Heart left ventricle (tissue), 16 donors: ENCODE measurements around the gene CLCA4. TPM values are rescaled to one million over a fixed set of nuclear protein-coding genes. Genes with fewer than 3 reads are reported as not detected.

Source experiments
- ATAC-seq, 4 donors: fragments of 200-7000 bp; cut with Tn5 transposase; one replicate each; pipeline ENCODE4 v1.9.1; 2020 to 2022; ENCODE audit warnings: moderate library complexity in 4 of 4, mild to moderate bottlenecking in 3 of 4, moderate number of reproducible peaks in 1 of 4
- DNase-seq, 5 donors: peaks; one replicate each; pipeline ENCODE4 v3.0.0-alpha.2; 2020
- H3K27ac ChIP-seq, 12 donors: fragments of 200-600 bp; sonication (generic) in 4 of 12; one replicate each; pipeline versions ENCODE4 v1.5.0 to v1.8.0; 2016 to 2022; ENCODE audit warnings: mild to moderate bottlenecking in 2 of 12
- H3K27me3 ChIP-seq, 9 donors: fragments of 200-600 bp; sonication (generic) in 2 of 9; one replicate each; pipeline versions ENCODE4 v1.5.1 to v1.8.0; 2016 to 2022; ENCODE audit warnings: mild to moderate bottlenecking in 3 of 9
- H3K36me3 ChIP-seq, 9 donors: fragments of 200-600 bp; sonication (generic) in 2 of 9; one replicate each; pipeline versions ENCODE4 v1.5.0 to v1.8.0; 2018 to 2022; ENCODE audit warnings: mild to moderate bottlenecking in 2 of 9
- H3K4me1 ChIP-seq, 12 donors: fragments of 200-600 bp; sonication (generic) in 4 of 12; one replicate each; pipeline versions ENCODE4 v1.5.0 to v1.8.0; 2016 to 2022; ENCODE audit warnings: mild to moderate bottlenecking in 3 of 12
- H3K4me3 ChIP-seq, 12 donors: fragments of 200-600 bp; sonication (generic) in 4 of 12; one replicate each; pipeline versions ENCODE4 v1.5.0 to v1.8.0; 2017 to 2022; ENCODE audit warnings: mild to moderate bottlenecking in 9 of 12, moderate library complexity in 4 of 12
- H3K9me3 ChIP-seq, 12 donors: fragments of 200-600 bp; sonication (generic) in 4 of 12; one replicate each; pipeline versions ENCODE4 v1.5.0 to v1.8.0; 2016 to 2022; ENCODE audit warnings: mild to moderate bottlenecking in 1 of 12
- POLR2A ChIP-seq, 2 donors: fragments of 450-650 bp; IDR thresholded peaks; one replicate each; pipeline ENCODE4 v1.6.1; 2017; ENCODE audit warnings: antibody characterized with exemption in 2 of 2, mild to moderate bottlenecking in 2 of 2, moderate library complexity in 2 of 2
- WGBS, 4 donors: extraction: QIAGEN DNeasy Blood & Tissue Kit in 2 of 4; methylation state at CpG; one replicate each; pipeline versions ENCODE4 v1.1.5 to v1.1.7; 2013 to 2018; 5-methylcytosine and 5-hydroxymethylcytosine counted together
- intact Hi-C, 10 donors: fragments of 100-400 bp; cut with DNase I; formaldehyde crosslinking; loops; one replicate each; pipeline versions ENCODE4 v1.11.1 to v1.14.2; 2022
- polyA plus RNA-seq, 2 donors: library from polyadenylated mRNA; stranded (reverse); fragments of 200-250 nt; gene quantifications; one replicate each; pipeline ENCODE4 v1.2.3, GENCODE V29; 2013
- total RNA-seq, 9 donors: library from RNA; depleted of rRNA in 2 of 9; stranded (reverse); fragments of >200 nt in 2 of 9; fragmentation: NEBNext Ultra II Directional in 3 of 9; extraction: Animal tissue kit (Norgen Biotek cat#: 25700) in 3 of 9; gene quantifications; one replicate each; pipeline versions ENCODE4 v1.1.0 to v1.2.4, GENCODE V29; 2016 to 2023
- TF ChIP-seq, protein P1 (sequence below), 12 donors: fragments of 200-600 bp; sonication (generic) in 4 of 12; IDR thresholded peaks; one replicate each; pipeline versions ENCODE4 v1.5.0 to v1.8.0; 2018 to 2022; ENCODE audit warnings: antibody characterized with exemption in 12 of 12, mild to moderate bottlenecking in 5 of 12
- donor health status: ischemic (EF 13 %, LVEDD 7.1; RV severe dilation, severe dysfunction).
- donor health status: healthy with polysubstance abuse.
- donor health status: DM: no; HTN: yes; CAD: no.
- donor health status: DM: no; HTN: no; CAD: no.
- donor health status: ischemic (EF 25% LVEDD 6.9; RV normal size, moderate dysfunction).
- donor health status: ischemic (EF 25% LVEDD 5.7; RV mildly dilated, moderate dysfunction).
- donor health status: healthy.
- donor health status: DM: yes; HTN: yes; CAD: no.
- donor health status: ischemic (EF 35%, LVEDD 5.7; RV mildly dilated, moderate dysfunction).
- donor health status: nonischemic (EF 11% LVEDD 7.7; RV severe dilation, severe dysfunction).
- donor health status: DM: yes; HTN: yes; CAD: no.
- donor health status: PGD.
- donor health status: ischemic (EF 29% LVEDD 5.4; RV normal size, mild dysfunction).
- donor health status: nonischemic (EF 23%, LVEDD 6.1; RV moderate dilation, normal function).

CLCA4 gene
- total and polyA plus RNA-seq, 11 donors, result 0.14 to 0.51 TPM; not detected in 9

GRCh38 chr1:86517336-86517735 lies 29.5 kb upstream of the CLCA4 start:
- Histone ChIP-seq H3K4me3 (no peak overlapping the region), H3K27ac (no peak overlapping the region), H3K36me3 (no peaks in the 10 kb centered on the region), H3K4me1 (no peaks in the 10 kb centered on the region), H3K27me3 (peaks cover 0 to 3% (median 0%) of the 10 kb centered on the region in 9 donors), H3K9me3 (no peaks in the 10 kb centered on the region)
- TF ChIP-seq POLR2A (IDR thresholded peaks at IDR 0.05), result no peak
- TF ChIP-seq, protein P1, sequence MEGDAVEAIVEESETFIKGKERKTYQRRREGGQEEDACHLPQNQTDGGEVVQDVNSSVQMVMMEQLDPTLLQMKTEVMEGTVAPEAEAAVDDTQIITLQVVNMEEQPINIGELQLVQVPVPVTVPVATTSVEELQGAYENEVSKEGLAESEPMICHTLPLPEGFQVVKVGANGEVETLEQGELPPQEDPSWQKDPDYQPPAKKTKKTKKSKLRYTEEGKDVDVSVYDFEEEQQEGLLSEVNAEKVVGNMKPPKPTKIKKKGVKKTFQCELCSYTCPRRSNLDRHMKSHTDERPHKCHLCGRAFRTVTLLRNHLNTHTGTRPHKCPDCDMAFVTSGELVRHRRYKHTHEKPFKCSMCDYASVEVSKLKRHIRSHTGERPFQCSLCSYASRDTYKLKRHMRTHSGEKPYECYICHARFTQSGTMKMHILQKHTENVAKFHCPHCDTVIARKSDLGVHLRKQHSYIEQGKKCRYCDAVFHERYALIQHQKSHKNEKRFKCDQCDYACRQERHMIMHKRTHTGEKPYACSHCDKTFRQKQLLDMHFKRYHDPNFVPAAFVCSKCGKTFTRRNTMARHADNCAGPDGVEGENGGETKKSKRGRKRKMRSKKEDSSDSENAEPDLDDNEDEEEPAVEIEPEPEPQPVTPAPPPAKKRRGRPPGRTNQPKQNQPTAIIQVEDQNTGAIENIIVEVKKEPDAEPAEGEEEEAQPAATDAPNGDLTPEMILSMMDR (IDR thresholded peaks at IDR 0.05), result no peak
- ATAC-seq (no peak), DNase-seq (no peak)
- intact Hi-C loops, result no loop called here
- WGBS, 4 donors, result 65 to 85% (median 73%) methylated on average over 1 of the region's 1 CpG

- ATAC-seq (no peak), DNase-seq (no peak)
- intact Hi-C loops, result no loop called here
- no peak overlapping the region for H3K27ac ChIP-seq
- H3K36me3 ChIP-seq, result no peaks in the 10 kb centered on the region
- TF ChIP-seq, protein P1 (IDR thresholded peaks at IDR 0.05), result no peak
- no peak for TF ChIP-seq POLR2A (IDR thresholded peaks at IDR 0.05)
- peaks cover 0 to 5% (median 0%) of the 10 kb centered on the region in 12 donors for H3K9me3 ChIP-seq
- H3K4me3 ChIP-seq, result no peak overlapping the region
- no peaks in the 10 kb centered on the region for H3K4me1 ChIP-seq
- H3K27me3 ChIP-seq, result peaks cover 0 to 3% (median 0%) of the 10 kb centered on the region in 9 donors
- 84 to 91% (median 87%) methylated on average over 4 of the region's 4 CpGs for WGBS, 4 donors
Measured at GRCh38 chr1:86520789-86521521, 25.9 kb upstream of the CLCA4 start.

DNA sequence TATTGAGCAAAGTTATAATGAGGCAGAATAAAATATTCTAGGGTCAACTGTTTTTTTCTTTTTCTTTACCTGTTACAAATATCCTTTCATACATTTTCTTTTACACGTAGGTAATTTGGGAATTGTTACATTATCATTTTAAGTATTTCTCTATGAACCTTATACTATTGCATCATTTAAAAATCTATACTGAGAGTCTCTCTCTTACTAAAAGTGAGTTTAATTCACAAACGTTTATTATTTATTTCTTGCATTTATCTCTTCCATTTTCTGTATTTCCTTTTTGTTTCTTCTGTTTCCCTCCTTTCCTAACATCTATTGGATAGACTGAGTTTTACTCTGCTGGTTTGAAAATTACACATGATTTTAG lies 25.4 kb upstream of the CLCA4 start:
- peaks cover 0 to 5% (median 0%) of the 10 kb centered on the region in 12 donors for H3K9me3 ChIP-seq
- no peaks in the 10 kb centered on the region for H3K4me1 ChIP-seq
- H3K36me3 ChIP-seq, result no peaks in the 10 kb centered on the region
- H3K27me3 ChIP-seq, result peaks cover 0 to 3% (median 0%) of the 10 kb centered on the region in 9 donors
- WGBS, 4 donors, result 68 to 83% (median 71%) methylated on average over 2 of the region's 2 CpGs
- intact Hi-C loops, result no loop called here
- ATAC-seq (no peak), DNase-seq (no peak)
- no peak overlapping the region for H3K4me3 ChIP-seq
- TF ChIP-seq, protein P1 (IDR thresholded peaks at IDR 0.05), result no peak
- TF ChIP-seq POLR2A (IDR thresholded peaks at IDR 0.05), result no peak
- H3K27ac ChIP-seq, result no peak overlapping the region

DNA sequence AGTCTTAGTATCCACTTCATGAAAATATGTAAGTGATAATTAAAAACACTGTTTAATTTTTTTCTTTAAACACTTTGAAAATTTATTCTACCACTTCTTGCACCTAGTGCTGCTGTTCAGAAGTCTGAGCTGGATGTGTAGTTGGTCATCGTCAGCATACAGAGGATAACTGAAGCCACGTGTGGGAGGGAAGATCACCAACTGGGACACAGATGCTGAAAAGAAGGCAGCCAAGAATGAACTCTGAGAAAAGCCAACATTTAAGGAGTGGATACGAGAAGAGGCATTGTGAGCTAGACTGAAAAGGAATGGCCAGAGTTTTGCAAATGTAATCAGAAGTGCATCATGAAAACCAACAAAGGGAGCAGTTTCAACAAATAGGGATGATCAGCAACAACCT lies 24.6 kb upstream of the CLCA4 start:
- no peak for DNase-seq
- WGBS, 4 donors, result 61 to 72% (median 69%) methylated on average over 3 of the region's 3 CpGs
- intact Hi-C loops, result no loop called here

More for the DNA sequence above, 24.6 kb upstream of the CLCA4 start:
- no peak for ATAC-seq
- Histone ChIP-seq H3K4me3 (no peak overlapping the region), H3K9me3 (peaks cover 0 to 5% (median 0%) of the 10 kb centered on the region in 12 donors), H3K27me3 (peaks cover 0 to 3% (median 0%) of the 10 kb centered on the region in 9 donors), H3K4me1 (no peaks in the 10 kb centered on the region), H3K36me3 (no peaks in the 10 kb centered on the region), H3K27ac (no peak overlapping the region)
- TF ChIP-seq, protein P1 (IDR thresholded peaks at IDR 0.05), result no peak
- TF ChIP-seq POLR2A (IDR thresholded peaks at IDR 0.05), result no peak
